PFSK-1 (cell line): Measurements from ENCODE around the gene TRIM6. TPM values are rescaled to one million over a fixed set of nuclear protein-coding genes. Genes with fewer than 3 reads are reported as not detected.

Experiments
- FOXP2 ChIP-seq: optimal IDR thresholded peaks from 2 replicates; pipeline ENCODE3; 2011; ENCODE audit warnings: borderline replicate concordance, control low read depth, inconsistent platforms; ENCODE audit not compliant: insufficient read depth; ENCODE audit errors: extremely low read length, extremely low read depth
- POLR2AphosphoS5 ChIP-seq: IDR thresholded peaks from 2 replicates; pipeline ENCODE4 v1.6.1; 2012; ENCODE audit warnings: low read depth, mild to moderate bottlenecking, control low read depth, low read length, moderate library complexity
- SIN3A ChIP-seq: IDR thresholded peaks from 2 replicates; pipeline ENCODE4 v1.6.1; 2012; ENCODE audit warnings: mild to moderate bottlenecking, low read length, moderate library complexity, borderline replicate concordance; ENCODE audit not compliant: insufficient read depth
- TAF1 ChIP-seq: IDR thresholded peaks from 2 replicates; pipeline ENCODE4 v1.6.1; 2012; ENCODE audit warnings: low read length, control low read depth, borderline replicate concordance; ENCODE audit not compliant: insufficient read depth
- polyA plus RNA-seq: library from polyadenylated mRNA; unstranded; fragments of >200 nt; gene quantifications from one replicate; pipeline ENCODE4 v1.2.1, GENCODE V29; 2012; ENCODE audit warnings: low read depth, missing spikeins; ENCODE audit not compliant: insufficient read length
- TF ChIP-seq, protein P1 (sequence below), 2 experiments: IDR thresholded peaks; 2 replicates each; pipeline versions ENCODE4 v1.6.1 to v1.8.0; 2011 to 2012; ENCODE audit warnings: low read depth in 2 of 2, low read length in 2 of 2, control low read depth in 1 of 2, inconsistent platforms in 1 of 2, mild to moderate bottlenecking in 1 of 2, moderate library complexity in 1 of 2; ENCODE audit not compliant: insufficient read depth in 1 of 2

TRIM6 gene, protein sequence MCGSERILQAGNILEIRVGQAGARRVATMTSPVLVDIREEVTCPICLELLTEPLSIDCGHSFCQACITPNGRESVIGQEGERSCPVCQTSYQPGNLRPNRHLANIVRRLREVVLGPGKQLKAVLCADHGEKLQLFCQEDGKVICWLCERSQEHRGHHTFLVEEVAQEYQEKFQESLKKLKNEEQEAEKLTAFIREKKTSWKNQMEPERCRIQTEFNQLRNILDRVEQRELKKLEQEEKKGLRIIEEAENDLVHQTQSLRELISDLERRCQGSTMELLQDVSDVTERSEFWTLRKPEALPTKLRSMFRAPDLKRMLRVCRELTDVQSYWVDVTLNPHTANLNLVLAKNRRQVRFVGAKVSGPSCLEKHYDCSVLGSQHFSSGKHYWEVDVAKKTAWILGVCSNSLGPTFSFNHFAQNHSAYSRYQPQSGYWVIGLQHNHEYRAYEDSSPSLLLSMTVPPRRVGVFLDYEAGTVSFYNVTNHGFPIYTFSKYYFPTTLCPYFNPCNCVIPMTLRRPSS
- polyA plus RNA-seq = not detected

- TF ChIP-seq, protein P1, sequence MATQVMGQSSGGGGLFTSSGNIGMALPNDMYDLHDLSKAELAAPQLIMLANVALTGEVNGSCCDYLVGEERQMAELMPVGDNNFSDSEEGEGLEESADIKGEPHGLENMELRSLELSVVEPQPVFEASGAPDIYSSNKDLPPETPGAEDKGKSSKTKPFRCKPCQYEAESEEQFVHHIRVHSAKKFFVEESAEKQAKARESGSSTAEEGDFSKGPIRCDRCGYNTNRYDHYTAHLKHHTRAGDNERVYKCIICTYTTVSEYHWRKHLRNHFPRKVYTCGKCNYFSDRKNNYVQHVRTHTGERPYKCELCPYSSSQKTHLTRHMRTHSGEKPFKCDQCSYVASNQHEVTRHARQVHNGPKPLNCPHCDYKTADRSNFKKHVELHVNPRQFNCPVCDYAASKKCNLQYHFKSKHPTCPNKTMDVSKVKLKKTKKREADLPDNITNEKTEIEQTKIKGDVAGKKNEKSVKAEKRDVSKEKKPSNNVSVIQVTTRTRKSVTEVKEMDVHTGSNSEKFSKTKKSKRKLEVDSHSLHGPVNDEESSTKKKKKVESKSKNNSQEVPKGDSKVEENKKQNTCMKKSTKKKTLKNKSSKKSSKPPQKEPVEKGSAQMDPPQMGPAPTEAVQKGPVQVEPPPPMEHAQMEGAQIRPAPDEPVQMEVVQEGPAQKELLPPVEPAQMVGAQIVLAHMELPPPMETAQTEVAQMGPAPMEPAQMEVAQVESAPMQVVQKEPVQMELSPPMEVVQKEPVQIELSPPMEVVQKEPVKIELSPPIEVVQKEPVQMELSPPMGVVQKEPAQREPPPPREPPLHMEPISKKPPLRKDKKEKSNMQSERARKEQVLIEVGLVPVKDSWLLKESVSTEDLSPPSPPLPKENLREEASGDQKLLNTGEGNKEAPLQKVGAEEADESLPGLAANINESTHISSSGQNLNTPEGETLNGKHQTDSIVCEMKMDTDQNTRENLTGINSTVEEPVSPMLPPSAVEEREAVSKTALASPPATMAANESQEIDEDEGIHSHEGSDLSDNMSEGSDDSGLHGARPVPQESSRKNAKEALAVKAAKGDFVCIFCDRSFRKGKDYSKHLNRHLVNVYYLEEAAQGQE (IDR thresholded peaks at IDR 0.05; ENCODE audit: insufficient read depth in 1 of 2, low read depth in 2 of 2, low read length in 2 of 2) = no peak
- no peak for TF ChIP-seq SIN3A
- no peak for TF ChIP-seq FOXP2
- TF ChIP-seq TAF1 = no peak
- no peak for TF ChIP-seq POLR2AphosphoS5
Measured at GRCh38 chr11:5596607-5597201, at the start of gene TRIM6. TSS of gene TRIM6 (plus strand) at chr11:5596637. CDS start at chr11:5596898, 261 bp downstream.

DNA sequence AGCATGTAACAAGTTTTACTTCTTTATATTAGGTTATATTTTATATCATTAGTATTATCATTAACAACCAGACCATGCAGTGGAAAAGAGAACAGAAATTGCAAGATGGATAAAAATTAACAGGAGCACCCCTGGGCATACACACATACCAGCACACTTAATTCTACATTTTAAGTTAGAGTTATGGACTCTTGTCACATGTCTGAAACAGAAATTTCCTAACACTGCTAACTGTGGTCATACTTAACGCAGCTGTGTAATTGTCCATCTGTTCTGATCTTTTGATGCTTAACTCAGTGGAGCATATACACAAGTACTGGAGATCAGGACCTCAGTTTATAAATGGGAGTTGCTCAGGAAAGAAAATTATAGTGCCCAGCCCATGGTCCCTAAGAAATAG, 48.5 kb upstream of the TRIM6 start:
- TF ChIP-seq TAF1 = no peak
- no peak for TF ChIP-seq FOXP2
- TF ChIP-seq POLR2AphosphoS5 = no peak
- TF ChIP-seq, protein P1 (IDR thresholded peaks at IDR 0.05; ENCODE audit: insufficient read depth in 1 of 2, low read depth in 2 of 2, low read length in 2 of 2) = no peak
- TF ChIP-seq SIN3A = no peak

- TF ChIP-seq POLR2AphosphoS5 = no peak
- TF ChIP-seq, protein P1 (IDR thresholded peaks at IDR 0.05; ENCODE audit: insufficient read depth in 1 of 2, low read depth in 2 of 2, low read length in 2 of 2) = no peak
- TF ChIP-seq FOXP2 = no peak
- TF ChIP-seq TAF1 = no peak
- no peak for TF ChIP-seq SIN3A
Measured at GRCh38 chr11:5548440-5548839, 48.0 kb upstream of the TRIM6 start, which contains the start of gene OR52H1. TSS of gene OR52H1 (minus strand) at chr11:5548540. CDS start at chr11:5545505, 3,035 bp downstream.

GRCh38 chr11:5550440-5551095, 45.9 kb upstream of the TRIM6 start:
- TF ChIP-seq, protein P1 (IDR thresholded peaks at IDR 0.05; ENCODE audit: insufficient read depth in 1 of 2, low read depth in 2 of 2, low read length in 2 of 2) = no peak
- TF ChIP-seq TAF1 (no peak), POLR2AphosphoS5 (no peak), FOXP2 (no peak), SIN3A (no peak)
